ENCODE data around the gene LDLRAD4.

Gene LDLRAD4

DNA sequence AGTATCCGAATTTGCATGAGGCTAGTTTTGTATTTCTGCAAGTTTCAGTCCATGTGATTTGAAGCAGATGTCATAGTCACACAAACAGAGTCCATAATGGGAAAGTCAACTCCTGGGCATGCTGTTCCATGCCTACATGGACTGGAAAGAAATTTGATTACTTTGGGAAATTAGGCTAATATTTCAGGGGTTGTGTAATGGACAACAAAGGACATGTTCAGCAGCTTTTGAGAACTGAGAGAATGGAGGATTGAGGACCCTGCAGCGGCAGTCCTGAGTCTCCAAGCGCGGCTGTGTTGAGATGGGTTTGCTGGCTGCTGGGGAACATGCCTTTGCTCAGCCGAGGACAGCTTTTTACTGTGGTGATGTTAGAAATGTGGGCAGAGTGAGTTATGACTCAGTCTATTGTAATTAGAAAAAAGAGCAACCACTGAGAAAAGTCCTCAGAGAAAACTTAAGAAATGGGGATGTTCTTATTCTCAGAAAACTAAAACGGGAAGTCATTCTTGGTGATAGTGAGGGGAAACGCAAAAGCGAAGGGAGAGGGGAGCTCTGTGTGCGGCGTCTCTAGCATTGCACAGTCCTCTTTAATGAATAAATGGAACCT is 358.6 kb downstream of the LDLRAD4 start:
- DNase-seq (ENCODE audit: low spot score): no peak

DNA sequence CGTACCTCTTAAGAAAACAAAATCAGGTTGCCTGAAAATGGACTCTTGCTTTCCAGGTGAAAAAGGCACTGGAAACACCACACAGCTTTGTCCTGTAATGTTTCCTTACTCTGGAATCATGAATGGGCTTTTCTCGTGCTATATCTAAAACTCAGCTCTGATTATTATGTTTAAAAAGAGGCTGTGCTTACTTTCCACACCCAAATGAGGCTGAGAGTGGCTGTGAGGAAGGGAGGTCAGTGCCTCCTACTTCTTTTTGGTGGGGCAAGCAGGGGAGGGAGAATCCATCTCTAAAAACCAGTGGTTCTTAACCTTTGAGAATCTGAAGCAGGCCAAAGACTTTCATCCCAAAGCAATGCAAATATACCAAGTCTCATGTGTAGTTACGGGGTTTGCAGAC is 359.2 kb downstream of the LDLRAD4 start:
- no peak for DNase-seq (ENCODE audit: low spot score)

DNA sequence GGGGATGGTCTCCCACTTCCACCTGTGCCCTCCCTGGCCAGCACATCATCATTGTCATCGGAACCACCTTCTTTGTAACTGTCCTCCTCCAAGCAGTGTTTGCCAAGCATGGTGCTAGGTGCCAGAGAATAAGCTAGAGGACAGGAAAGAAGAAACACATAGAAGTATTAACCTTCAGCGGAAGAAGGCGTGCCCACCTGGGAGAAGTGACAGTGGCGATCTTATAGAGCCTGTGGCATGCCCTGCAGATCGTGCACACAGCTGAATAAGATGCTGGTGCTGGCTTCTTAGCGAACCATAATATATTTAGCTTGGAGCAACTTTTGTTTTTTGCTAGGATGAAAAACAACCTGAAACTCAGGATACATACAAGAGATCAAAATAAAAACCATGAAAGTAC is 359.8 kb downstream of the LDLRAD4 start:
- DNase-seq (ENCODE audit: low spot score): no peak

DNA sequence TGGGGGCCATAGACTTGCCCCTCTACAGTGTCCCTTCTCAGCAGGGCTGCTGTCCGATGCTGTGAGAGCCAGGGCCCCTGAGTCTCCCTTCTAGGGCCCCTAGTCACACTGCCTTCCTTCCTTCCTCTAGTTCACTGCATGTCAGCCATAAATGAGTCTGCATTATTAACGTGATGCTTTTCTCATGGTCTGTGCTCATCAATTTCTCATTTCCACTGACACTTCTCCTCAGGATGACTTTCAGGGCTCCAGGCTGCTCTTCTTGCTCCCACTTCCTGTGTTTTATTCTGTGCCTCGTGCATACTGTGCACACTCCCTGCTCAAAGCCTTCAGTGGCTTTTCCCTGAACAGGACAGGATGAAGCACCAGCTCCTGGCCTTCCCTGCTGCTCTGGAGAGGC is 361.3 kb downstream of the LDLRAD4 start:
- DNase-seq (ENCODE audit: low spot score): no peak

DNA sequence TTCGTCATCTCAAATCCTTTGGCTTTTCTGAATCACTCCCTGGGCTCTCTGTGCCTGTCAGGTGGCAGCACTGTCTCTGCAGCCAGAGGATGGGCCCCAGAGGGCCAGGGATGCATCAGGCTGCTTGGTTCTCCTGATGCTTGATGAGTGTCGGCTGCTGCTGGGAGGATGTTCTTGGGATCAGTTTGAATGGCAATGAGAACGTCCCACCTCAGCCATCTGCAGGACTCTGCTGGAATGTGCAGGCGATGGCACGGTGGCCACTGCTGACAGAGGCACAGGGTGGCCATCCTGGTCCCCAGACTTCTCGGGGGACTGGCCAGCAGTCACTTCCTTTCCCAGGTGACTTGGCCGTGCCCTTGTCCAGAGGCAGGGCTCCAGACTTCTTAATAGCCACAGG is 361.8 kb downstream of the LDLRAD4 start:
- no peak for DNase-seq (ENCODE audit: low spot score)

DNA sequence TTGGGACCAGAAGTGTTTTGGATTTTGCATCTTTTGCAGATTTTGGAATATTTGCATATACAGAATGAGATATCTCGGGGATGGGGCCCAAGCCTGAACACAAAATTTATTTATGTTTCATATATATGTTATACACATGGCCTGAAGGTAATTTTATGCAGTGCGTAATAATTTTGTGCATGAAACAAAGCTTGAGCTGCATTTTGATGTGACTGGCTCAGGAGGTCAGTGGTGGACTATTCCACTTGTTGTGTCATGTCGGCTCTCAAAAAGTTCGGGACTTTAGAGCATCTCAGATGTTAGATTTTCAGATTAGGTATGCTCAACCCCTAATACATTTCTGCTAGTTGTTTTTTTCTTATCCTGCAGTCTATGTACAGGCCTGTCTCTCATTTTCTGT is 362.4 kb downstream of the LDLRAD4 start:
- DNase-seq (ENCODE audit: low spot score): no peak

DNA sequence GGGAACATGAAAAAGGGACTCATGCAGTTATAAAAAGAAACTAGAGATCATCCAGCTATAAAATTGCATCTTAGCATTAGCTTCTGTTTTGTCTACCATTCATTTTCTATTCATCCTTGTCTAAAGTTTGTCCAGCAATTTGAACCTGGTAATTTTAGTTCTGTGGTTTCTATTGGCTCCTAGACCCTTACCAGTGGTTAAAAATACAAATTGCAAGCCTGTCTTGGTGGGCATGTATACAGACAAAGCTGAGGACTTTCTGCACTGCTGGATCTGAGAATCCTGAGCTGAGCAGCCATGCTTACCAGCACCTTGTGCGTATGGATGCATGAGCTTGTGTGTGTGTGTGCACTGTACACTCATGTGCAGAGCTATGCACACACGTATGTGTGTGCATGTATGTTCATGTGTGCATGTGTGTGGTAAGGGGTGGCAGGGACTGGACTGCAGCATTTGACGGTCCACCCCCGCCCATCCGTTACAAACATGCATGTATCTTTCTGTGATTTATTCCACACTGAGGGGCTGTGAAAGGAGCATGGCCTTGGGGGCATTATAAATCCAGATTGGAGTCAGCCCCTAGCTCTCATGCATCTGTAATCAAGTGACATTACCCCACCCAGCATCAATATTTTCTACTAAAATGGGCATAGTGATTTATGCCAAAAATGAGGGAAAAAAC is 363.1 kb downstream of the LDLRAD4 start:
- no peak for DNase-seq (ENCODE audit: low spot score)

DNA sequence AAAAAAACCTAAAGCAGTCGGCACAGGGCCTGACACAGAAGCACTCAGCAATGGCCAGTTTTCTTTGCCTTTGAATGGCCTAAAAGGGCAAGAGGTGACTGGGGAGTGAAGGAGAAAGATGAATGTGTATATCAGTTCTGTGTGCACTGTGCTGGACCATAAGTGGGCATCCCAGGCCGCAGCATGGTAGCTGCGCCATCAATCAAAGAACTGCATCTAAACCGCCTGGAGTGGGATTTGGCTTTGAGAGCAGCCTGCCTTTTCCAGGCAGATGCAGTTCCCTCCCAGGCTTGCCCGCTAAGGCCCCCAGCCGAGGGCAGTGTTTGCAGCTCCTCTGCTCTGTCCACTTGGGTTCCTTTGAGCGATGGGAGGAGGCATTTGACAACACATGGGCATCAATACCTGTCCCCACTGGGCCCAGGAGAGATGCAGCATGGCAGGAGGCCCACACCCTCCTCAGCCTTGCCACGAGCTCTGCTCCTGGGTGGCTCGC is 363.7 kb downstream of the LDLRAD4 start:
- no peak for DNase-seq (ENCODE audit: low spot score)

DNA sequence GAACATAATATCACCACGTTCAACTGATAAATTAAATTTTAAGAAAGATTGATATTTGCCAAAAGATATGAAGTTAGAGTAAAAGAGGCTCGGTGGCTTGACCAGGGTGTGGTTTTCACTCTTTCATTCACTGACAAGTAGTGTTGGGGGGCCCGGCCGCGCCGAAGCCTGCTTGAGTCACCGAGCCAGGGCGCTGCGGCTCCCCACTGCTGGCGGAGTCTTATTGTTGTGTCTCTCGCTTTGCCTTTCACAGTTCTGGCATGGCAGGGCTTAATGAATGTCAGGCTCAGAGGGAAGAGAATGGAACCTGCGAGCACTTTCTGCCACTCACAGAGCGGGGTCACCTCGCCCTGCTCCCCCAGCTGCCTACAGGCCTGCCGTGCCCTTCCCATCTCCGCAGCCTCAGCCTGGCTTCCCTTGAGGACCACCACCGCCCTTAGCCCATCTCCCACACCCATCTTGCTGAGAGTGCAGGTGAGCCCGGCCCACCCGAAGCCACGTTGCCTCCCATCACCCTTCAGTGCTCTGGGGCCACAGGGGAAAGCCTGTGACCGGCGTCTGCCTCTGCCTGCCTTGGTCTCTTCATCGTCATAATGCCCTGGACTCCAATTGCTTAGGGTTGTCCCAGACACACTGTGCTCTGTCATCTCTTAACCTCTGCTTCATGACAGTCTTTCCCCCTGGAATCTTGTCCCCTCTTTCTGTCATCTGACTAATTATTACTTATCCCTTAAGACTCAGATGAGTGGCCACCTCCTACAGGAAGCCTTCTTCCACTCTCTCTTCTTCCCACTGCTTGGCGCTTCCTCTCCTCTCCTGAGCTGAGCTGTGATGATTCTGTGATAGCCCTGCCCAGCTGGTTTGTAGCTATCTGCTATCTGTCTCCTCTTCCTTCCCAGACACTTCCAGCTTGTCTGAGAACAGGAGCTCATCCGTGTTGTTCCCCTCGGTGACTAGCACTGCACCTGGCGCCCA is 365.3 kb downstream of the LDLRAD4 start:
- no peak for DNase-seq (ENCODE audit: low spot score)

DNA sequence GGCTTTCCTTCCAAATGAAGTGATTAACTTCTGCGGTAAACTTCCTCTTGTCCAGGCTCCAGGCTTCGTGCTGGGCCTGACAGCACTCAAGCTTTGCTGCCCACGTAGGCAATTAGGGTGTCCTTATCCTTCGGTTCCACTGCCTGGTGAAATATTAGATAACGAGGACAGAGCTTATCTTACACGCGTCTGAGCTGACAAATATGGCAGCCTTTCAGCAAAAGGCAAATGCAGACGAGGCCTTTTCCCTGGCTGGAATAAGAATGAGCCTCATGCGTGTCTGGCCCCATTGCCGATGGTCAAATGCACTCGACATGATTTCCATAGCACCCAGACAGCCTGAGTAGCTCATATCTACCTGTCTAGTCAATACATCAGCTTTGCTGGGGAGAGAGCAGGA is 366.3 kb downstream of the LDLRAD4 start:
- DNase-seq (ENCODE audit: low spot score): no peak

DNA sequence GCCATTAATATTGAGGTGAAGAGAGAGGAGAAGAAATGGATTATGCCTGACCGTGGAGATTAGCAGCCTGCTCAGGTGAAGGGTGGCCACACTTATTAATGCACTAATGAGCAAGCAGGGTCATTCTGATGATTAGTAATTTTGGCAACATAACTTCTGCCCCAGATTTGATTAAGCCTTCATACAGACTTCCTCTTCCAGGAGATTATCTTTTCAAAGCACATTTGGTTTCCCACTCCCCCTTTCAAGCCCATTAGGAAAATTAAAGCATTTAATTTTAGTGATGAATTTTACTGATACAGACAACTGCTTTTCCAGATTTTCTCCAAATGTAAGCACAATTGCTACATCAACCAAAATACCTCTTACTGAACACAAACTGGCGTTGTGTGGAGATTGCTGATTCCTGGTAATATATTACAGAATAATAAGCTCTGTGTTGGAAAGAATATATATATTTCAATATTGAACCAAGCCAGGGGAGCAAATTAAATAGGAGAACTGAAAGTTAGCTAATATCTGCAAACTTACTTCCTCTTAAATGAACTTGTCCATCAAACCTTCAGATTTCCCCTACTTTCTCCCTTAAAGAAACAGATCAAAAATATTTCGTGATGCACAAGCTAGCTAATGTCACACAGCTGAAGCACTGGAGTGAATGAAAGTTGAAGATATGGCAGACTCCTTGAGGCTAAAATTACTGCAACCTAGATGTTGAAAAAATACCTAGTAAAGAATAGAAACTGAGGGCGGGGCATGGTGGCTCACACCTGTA is 367.0 kb downstream of the LDLRAD4 start:
- no peak for DNase-seq (ENCODE audit: low spot score)

DNA sequence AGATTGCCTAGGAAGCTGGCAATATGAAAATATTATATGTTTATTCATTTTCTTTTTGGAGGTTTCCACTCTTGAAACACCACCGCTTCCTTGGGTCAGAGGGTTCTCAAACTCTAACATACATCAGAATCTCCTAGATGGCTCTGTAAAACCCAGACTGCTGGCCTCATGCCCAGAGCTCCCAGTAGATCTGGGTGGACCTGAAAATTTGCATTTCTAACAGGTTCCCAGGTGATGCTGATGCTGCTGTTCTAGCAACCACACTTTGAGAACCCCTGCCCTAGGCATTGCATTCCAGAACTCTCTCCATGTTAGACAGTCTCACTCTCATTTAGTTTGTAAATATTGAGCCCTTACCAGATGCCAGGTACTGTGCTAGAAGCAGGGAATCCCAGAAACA is 368.4 kb downstream of the LDLRAD4 start:
- no peak for DNase-seq (ENCODE audit: low spot score)

DNA sequence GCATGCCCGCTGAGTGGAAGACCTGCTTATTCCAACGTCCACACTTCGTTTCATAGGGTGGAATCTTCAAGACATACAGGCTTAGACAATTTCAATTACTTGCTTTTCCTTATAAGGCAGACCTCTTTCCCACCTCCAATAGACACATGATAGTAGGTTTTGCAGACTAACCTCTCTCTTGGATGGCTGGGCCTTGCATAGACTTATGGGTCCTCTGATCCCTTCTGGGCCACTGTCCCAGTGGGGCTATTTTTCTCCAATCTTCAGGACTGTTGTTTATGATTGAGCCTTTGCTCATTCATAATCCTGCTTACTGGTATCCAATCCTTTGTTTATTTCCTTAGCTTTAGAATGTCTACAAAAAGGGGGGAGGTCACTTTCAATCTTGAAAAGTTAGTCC is 368.9 kb downstream of the LDLRAD4 start:
- DNase-seq (ENCODE audit: low spot score): no peak

DNA sequence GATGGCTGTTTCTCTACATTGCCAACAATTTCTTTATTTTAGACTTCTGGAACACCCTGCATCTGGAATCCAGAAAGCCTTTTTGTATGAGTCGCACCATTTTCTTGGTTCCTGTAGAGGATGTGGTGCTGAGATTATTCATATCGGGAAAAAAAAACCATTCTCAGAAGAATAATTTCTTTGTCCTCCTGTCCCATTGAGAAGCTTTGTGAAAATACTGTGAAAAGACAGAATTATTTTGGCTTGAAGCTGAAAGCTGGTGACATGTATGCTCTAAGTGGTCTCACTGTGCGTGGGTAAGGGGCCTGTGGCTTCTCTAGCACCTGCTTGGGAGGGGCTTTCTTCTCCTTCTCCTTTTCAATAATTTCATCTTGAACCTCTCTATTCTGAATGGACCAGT is 369.4 kb downstream of the LDLRAD4 start:
- DNase-seq (ENCODE audit: low spot score): no peak

DNA sequence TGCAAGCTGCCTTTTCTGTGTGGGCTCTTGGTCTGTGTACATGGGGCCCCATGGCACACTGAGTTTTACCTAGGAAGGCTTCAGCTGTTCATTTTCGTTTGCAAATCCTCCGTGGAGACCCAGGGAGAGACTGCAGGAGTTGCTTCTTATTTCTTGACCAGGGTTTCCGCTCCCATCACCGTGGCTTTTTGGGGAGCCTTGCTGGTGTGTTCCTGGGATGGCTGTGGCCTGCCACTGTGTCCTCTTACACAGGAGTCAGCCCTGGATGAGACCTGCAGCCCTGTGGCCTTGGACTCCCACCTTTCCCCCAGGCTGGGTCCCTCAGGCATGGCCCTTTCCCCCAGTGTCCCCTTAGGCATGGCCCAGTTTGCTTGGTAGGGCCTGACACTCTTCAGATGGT is 370.8 kb downstream of the LDLRAD4 start:
- no peak for DNase-seq (ENCODE audit: low spot score)

DNA sequence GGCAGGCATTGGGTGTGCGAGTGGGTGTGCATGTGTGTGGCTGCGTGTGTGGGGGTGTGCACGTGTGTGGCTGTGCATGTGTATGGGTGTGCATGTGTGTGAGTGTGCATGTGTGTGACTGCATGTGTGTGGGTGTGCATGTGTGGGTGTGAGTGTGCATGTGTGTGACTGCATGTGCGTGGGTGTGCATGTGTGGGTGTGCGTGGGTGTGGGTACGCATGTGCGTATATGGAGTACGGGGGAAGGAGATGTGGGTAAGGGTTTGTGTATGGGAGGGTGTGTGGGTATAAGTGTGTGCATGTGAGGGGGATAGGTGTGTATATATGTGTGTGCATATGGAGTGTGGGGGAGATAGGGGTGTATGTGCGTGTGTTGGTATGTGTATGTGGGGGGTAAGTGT is 371.4 kb downstream of the LDLRAD4 start:
- no peak for DNase-seq (ENCODE audit: low spot score)

DNA sequence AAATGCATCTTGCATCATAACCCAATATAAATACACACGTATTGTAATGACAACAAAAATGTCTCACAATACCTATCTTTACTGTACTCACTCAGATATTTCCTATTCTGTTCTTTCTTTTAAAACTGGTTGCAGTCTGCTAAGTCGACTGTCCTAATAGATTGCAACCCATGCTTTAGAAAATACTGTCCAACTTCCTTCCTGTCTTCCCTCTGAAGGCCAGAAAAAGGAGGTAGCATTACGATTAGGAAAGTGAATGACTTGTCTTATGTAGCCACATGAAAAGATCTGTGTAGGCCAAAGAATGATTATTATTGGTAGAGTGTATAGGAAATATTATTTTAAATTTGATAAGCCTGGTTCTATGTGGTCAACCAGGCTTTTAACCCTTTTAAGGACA is 373.7 kb downstream of the LDLRAD4 start:
- DNase-seq (ENCODE audit: low spot score): no peak

DNA sequence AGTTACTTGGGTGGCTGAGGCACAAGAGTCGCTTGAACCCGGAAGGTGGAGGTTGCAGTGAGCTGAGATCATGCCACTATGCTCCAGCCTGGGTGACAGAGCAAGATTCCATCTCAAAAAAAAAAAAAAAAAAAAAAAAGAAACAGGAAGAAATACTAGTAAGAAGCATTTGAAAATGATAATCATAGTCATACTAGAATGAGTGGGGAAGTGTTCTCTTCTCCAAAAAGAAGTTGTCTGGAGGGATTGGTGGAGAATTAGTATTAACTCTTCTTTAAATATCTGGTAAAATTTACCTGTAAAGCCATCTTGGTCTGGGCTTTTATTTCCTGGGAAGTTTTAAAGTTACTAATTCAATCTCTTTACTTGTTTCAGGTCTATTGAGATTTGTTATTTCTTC is 376.0 kb downstream of the LDLRAD4 start:
- no peak for DNase-seq (ENCODE audit: low spot score)

DNA sequence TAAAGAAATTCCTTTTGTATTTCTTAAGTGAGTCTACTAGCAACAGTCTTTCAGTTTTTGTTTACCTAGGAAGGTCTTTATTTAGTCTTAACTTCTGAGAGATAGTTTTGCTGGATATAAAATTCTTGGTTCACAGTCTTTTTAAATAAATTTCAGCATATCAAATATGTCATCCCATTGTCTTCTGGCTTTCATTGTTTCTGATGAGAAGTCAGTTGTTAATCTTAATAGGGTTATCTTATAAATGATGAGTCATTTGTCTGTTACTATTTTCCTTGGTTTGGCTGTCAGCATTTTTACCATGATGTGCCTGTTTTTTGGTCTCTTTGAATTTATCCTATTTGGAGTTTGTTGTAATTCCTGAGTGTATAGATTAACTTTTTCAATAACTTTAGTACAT is 378.5 kb downstream of the LDLRAD4 start:
- DNase-seq (ENCODE audit: low spot score): no peak

DNA sequence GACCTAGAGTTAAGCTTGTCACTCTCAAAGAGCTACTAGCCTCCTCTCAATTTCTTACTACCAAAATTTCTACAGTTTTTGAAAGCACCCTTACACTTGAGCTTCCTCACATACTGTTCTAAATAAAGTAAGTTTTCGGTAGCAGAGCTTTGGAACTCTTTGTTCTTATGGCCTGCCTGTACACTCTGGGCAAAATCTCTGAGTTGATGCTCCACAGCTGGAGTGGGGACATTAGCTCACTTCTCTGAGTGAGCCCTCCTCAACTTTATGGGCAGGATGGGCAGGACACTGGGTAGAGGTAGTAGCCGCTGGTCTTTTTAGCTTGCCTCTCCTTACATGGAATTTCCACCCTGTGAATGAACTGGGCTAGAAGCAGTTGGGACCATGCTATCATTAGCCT is 380.0 kb downstream of the LDLRAD4 start:
- no peak for DNase-seq (ENCODE audit: low spot score)

DNA sequence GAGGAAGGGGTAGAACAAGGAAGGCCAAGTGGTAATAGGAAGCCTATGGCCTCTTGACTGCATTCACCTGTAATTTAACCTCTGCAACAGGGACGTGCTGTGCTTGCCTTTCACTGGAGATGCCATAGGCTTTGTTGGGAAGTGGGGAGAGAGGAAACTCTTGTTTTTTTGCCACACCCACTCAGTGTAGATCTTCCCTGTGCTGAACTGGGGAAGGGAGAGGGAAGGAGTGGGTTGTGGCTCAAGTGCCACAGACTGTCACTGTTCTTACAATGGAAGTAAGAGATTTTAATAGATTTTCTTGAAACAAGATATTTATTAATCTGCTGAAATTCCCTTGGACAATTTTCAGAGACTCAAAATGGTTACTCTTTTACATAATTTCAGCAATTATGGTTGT is 380.5 kb downstream of the LDLRAD4 start:
- DNase-seq (ENCODE audit: low spot score): no peak
